HL-60 (cell line): ENCODE results near the gene NHLRC3.

ENCODE experiments used
- DNase-seq, 2 experiments: peaks; one replicate each; pipeline ENCODE4 v3.0.0-alpha.2; 2010 to 2020; ENCODE audit warnings: low read depth in 1 of 2, low spot score in 1 of 2
- H3K27ac ChIP-seq: fragments of 250-450 bp; sonication (Bioruptor Pico); replicated peaks from 2 replicates; pipeline ENCODE4 v1.5.1; 2020; ENCODE audit warnings: mild to moderate bottlenecking, moderate library complexity
- H3K27me3 ChIP-seq: fragments of 250-450 bp; sonication (Bioruptor Pico); 2 replicates; pipeline ENCODE4 v1.5.1; 2021; ENCODE audit warnings: mild to moderate bottlenecking, moderate library complexity; ENCODE audit not compliant: insufficient read depth, poor library complexity, severe bottlenecking
- H3K4me3 ChIP-seq: replicated peaks from 2 replicates; pipeline ENCODE4 v1.5.1; 2011; ENCODE audit warnings: mild to moderate bottlenecking, control low read depth, low read length; ENCODE audit not compliant: insufficient read depth
- CTCF ChIP-seq: IDR thresholded peaks from one replicate; pipeline ENCODE4 v1.5.1; 2011; ENCODE audit warnings: low read length, control low read depth, inconsistent platforms; ENCODE audit not compliant: insufficient read depth
- GABPA ChIP-seq: IDR thresholded peaks from 2 replicates; pipeline ENCODE4 v1.6.1; 2012; ENCODE audit warnings: low read depth
- POLR2AphosphoS5 ChIP-seq: IDR thresholded peaks from 2 replicates; pipeline ENCODE4 v1.6.1; 2012; ENCODE audit warnings: low read depth
- REST ChIP-seq: IDR thresholded peaks from 2 replicates; pipeline ENCODE4 v1.6.1; 2012; ENCODE audit warnings: low read depth; ENCODE audit not compliant: insufficient replicate concordance
- SPI1 ChIP-seq: IDR thresholded peaks from 2 replicates; pipeline ENCODE4 v1.6.1; 2012; ENCODE audit warnings: low read depth, mild to moderate bottlenecking, borderline replicate concordance

Gene NHLRC3

GRCh38 chr13:39091586-39091985 is 53.3 kb downstream of the NHLRC3 start:
- no peak for TF ChIP-seq GABPA
- TF ChIP-seq REST, result no peak
- no peak for TF ChIP-seq CTCF
- no peak for TF ChIP-seq POLR2AphosphoS5
- TF ChIP-seq SPI1, result no peak
- Histone ChIP-seq H3K4me3 (no peak overlapping the region), H3K27me3 (peaks cover 3% of the 10 kb centered on the region), H3K27ac (no peak overlapping the region)
- DNase-seq, result no peak

- TF ChIP-seq GABPA (no peak), SPI1 (no peak), REST (no peak), CTCF (no peak), POLR2AphosphoS5 (no peak)
- H3K27ac ChIP-seq, result no peak overlapping the region
- peaks cover 3% of the 10 kb centered on the region for H3K27me3 ChIP-seq
- DNase-seq, result no peak
- H3K4me3 ChIP-seq, result no peak overlapping the region
Measured at GRCh38 chr13:39095500-39095899, 57.2 kb downstream of the NHLRC3 start.

GRCh38 chr13:39099231-39099630 is 61.0 kb downstream of the NHLRC3 start:
- H3K27ac ChIP-seq, result no peak overlapping the region
- TF ChIP-seq REST, result no peak
- TF ChIP-seq SPI1, result no peak
- TF ChIP-seq CTCF, result no peak
- TF ChIP-seq POLR2AphosphoS5, result no peak
- TF ChIP-seq GABPA, result no peak
- DNase-seq, result no peak

More at GRCh38 chr13:39099231-39099630, 61.0 kb downstream of the NHLRC3 start:
- Histone ChIP-seq H3K27me3 (no peaks in the 10 kb centered on the region), H3K4me3 (no peak overlapping the region)
